Measurements from ENCODE around the gene ENPP5.
A peak's percentile ranks its signal among the peaks of the same experiment; 100 is the strongest.
"Not testable (repeated sequence)": the region's sequence is repeated elsewhere in the genome, so short reads cannot be mapped to it uniquely, and the experiment has no call there.

ENPP5 gene

DNA sequence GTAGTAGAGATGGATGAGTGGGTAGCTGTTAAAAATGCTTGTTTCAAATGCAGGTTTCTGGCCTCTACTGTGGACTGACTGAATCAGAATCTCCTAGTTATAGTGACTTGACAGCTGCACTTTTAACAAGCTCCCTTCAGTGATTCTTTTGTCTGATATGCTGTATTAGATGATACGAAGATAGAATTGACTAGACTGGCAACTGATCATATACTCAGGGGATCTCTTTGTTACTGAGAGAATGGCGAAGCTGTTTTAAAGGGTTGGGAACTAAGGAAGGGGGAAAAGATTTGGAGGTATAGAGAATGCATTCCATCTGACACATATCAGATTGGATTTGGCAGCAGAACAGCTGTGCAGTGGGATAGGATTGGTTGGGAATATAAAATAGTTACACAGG is 33.9 kb downstream of the ENPP5 start:
- H3K4me3 ChIP-seq (ENCODE audit: insufficient read depth, low read depth, low read length, poor library complexity, severe bottlenecking), result no peak overlapping the region
- H3K4me1 ChIP-seq (ENCODE audit: control insufficient read depth, insufficient read depth, low read length, poor library complexity, severe bottlenecking), result no peaks in the 10 kb centered on the region
- no peaks in the 10 kb centered on the region for H3K27me3 ChIP-seq (replicated peaks; ENCODE audit: control insufficient read depth, insufficient read depth, low read length, poor library complexity, severe bottlenecking)
- DNase-seq, result no peak
- no peaks in the 10 kb centered on the region for H3K9me3 ChIP-seq (ENCODE audit: control insufficient read depth, low read length)
- no peaks in the 10 kb centered on the region for H3K36me3 ChIP-seq (ENCODE audit: control insufficient read depth, insufficient read depth, low read length)
- no peak overlapping the region for H3K27ac ChIP-seq (ENCODE audit: insufficient read depth, low read length, poor library complexity, severe bottlenecking)

DNA sequence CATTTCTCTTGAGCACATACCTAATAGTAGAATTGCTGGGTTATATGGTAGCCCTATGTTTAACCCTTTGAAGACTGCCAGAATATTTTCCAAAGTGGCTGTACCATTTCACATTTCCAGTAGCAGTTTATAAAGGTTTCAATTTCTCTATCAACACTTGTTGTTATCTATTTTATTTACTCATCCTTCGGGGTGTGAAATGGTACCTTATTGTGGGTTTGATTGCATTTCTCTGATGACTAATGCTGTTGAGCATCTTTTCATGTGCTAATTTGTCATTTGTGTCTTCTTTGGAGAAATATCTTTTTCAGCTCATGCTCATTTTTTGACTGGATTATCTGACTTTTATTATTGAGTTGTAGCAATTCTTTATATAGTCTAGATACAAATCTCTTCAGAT is 35.6 kb downstream of the ENPP5 start:
- Histone ChIP-seq H3K27me3 (replicated peaks; ENCODE audit: control insufficient read depth, insufficient read depth, low read length, poor library complexity, severe bottlenecking) (no peaks in the 10 kb centered on the region), H3K27ac (ENCODE audit: insufficient read depth, low read length, poor library complexity, severe bottlenecking) (no peak overlapping the region), H3K4me1 (ENCODE audit: control insufficient read depth, insufficient read depth, low read length, poor library complexity, severe bottlenecking) (no peaks in the 10 kb centered on the region), H3K9me3 (ENCODE audit: control insufficient read depth, low read length) (no peaks in the 10 kb centered on the region), H3K4me3 (ENCODE audit: insufficient read depth, low read depth, low read length, poor library complexity, severe bottlenecking) (no peak overlapping the region), H3K36me3 (ENCODE audit: control insufficient read depth, insufficient read depth, low read length) (no peaks in the 10 kb centered on the region)
- no peak for DNase-seq

GRCh38 chr6:46134216-46134615 is 36.6 kb downstream of the ENPP5 start:
- DNase-seq, result no peak
- Histone ChIP-seq H3K4me3 (ENCODE audit: insufficient read depth, low read depth, low read length, poor library complexity, severe bottlenecking) (no peak overlapping the region), H3K27ac (ENCODE audit: insufficient read depth, low read length, poor library complexity, severe bottlenecking) (no peak overlapping the region), H3K27me3 (replicated peaks; ENCODE audit: control insufficient read depth, insufficient read depth, low read length, poor library complexity, severe bottlenecking) (no peaks in the 10 kb centered on the region), H3K36me3 (ENCODE audit: control insufficient read depth, insufficient read depth, low read length) (no peaks in the 10 kb centered on the region), H3K4me1 (ENCODE audit: control insufficient read depth, insufficient read depth, low read length, poor library complexity, severe bottlenecking) (peaks cover 1% of the 10 kb centered on the region), H3K9me3 (ENCODE audit: control insufficient read depth, low read length) (no peaks in the 10 kb centered on the region)

DNA sequence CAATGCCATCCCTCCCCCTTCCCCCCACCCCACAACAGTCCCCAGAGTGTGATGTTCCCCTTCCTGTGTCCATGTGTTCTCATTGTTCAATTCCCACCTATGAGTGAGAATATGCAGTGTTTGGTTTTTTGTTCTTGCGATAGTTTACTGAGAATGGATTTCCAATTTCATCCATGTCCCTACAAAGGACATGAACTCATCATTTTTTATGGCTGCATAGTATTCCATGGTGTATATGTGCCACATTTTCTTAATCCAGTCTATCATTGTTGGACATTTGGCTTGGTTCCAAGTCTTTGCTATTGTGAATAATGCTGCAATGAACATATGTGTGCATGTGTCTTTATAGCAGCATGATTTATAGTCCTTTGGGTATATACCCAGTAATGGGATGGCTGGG is 39.5 kb downstream of the ENPP5 start:
- not testable (repeated sequence) for H3K27me3 ChIP-seq (replicated peaks; ENCODE audit: control insufficient read depth, insufficient read depth, low read length, poor library complexity, severe bottlenecking); H3K36me3 ChIP-seq (ENCODE audit: control insufficient read depth, insufficient read depth, low read length); DNase-seq; H3K4me1 ChIP-seq (ENCODE audit: control insufficient read depth, insufficient read depth, low read length, poor library complexity, severe bottlenecking); H3K27ac ChIP-seq (ENCODE audit: insufficient read depth, low read length, poor library complexity, severe bottlenecking); H3K9me3 ChIP-seq (ENCODE audit: control insufficient read depth, low read length); H3K4me3 ChIP-seq (ENCODE audit: insufficient read depth, low read depth, low read length, poor library complexity, severe bottlenecking)

GRCh38 chr6:46130666-46131065 is 40.1 kb downstream of the ENPP5 start:
- no peak for DNase-seq
- H3K27me3 ChIP-seq (replicated peaks; ENCODE audit: control insufficient read depth, insufficient read depth, low read length, poor library complexity, severe bottlenecking), result no peaks in the 10 kb centered on the region
- no peaks in the 10 kb centered on the region for H3K9me3 ChIP-seq (ENCODE audit: control insufficient read depth, low read length)
- peaks cover 7% of the 10 kb centered on the region for H3K4me1 ChIP-seq (ENCODE audit: control insufficient read depth, insufficient read depth, low read length, poor library complexity, severe bottlenecking)
- H3K27ac ChIP-seq (ENCODE audit: insufficient read depth, low read length, poor library complexity, severe bottlenecking), result no peak overlapping the region
- H3K4me3 ChIP-seq (ENCODE audit: insufficient read depth, low read depth, low read length, poor library complexity, severe bottlenecking), result peak overlapping the region; percentile 79
- H3K36me3 ChIP-seq (ENCODE audit: control insufficient read depth, insufficient read depth, low read length), result no peaks in the 10 kb centered on the region

DNA sequence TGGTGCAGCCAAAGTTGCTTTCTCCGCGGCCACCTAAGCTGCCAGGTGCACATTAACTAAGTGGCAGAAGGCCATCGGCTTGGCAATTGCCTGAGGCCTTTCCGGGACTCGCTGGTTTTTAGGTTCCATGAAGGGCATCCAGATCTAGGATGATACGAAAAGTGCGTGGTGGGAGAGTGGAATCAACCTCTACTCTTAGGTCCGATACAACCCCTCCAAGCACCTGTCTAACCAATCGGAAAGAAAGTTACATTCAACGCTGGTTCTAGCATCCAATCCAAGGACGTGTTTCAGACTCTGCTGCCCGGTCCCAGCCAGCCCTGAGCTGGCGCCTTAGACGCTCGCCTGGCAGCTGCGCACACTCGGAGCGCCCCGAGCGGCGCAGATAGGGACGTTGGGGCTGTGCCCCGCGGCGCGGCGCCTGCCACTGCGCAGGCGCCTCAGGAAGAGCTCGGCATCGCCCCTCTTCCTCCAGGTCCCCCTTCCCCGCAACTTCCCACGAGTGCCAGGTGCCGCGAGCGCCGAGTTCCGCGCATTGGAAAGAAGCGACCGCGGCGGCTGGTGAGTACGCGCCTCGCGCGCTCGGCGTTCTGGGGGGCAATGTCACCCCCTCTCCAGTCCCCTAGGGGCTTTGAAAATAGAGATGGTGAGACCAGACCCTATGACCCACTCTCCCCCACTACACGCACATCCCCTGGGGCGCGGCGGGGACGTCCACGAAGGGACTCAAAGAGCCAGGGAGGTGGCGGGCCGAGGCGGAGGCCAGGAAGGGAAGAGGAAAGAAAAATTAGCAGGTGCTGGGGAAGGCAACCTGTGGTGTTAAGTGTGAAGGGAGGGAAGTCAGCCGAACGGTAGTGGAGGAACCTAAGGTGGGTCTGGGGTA is 40.9 kb downstream of the ENPP5 start, which contains the start of gene ENPP4:
Gene ENPP4 (plus strand): TSS at position 361 of the 883 bp plus-strand sequence. CDS start 9,595 bp downstream, outside the sequence.
- H3K4me1 ChIP-seq (ENCODE audit: control insufficient read depth, insufficient read depth, low read length, poor library complexity, severe bottlenecking), result peaks cover 7% of the 10 kb centered on the region
- H3K27me3 ChIP-seq (replicated peaks; ENCODE audit: control insufficient read depth, insufficient read depth, low read length, poor library complexity, severe bottlenecking), result no peaks in the 10 kb centered on the region
- peak; percentile 82 to 88 (median 85) for DNase-seq
- peak within 1 kb of the TSS; percentile 79 for H3K4me3 ChIP-seq (ENCODE audit: insufficient read depth, low read depth, low read length, poor library complexity, severe bottlenecking)
- H3K9me3 ChIP-seq (ENCODE audit: control insufficient read depth, low read length), result no peaks in the 10 kb centered on the region
- H3K36me3 ChIP-seq (ENCODE audit: control insufficient read depth, insufficient read depth, low read length), result no peaks in the 10 kb centered on the region
- H3K27ac ChIP-seq (ENCODE audit: insufficient read depth, low read length, poor library complexity, severe bottlenecking), result peak within 1 kb of the TSS; percentile 67

DNA sequence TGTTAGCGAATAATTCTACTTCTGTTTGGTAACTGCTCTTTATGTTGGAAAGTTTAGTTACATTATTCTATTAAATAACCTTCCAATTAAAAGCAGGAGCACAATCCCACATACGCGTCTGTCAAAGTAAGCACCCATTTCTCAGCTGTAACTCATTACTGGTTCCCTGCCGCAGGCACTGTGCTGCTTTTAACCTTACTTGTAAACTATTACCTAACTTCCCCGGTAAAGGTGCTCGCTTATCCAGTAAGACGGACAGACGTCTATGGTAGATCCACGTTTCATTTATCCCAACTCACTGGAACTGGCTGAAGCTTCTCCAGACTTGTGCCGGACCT is 41.5 kb downstream of the ENPP5 start:
- Histone ChIP-seq H3K36me3 (ENCODE audit: control insufficient read depth, insufficient read depth, low read length) (no peaks in the 10 kb centered on the region), H3K9me3 (ENCODE audit: control insufficient read depth, low read length) (no peaks in the 10 kb centered on the region), H3K27ac (ENCODE audit: insufficient read depth, low read length, poor library complexity, severe bottlenecking) (peak overlapping the region; percentile 62), H3K27me3 (replicated peaks; ENCODE audit: control insufficient read depth, insufficient read depth, low read length, poor library complexity, severe bottlenecking) (no peaks in the 10 kb centered on the region), H3K4me1 (ENCODE audit: control insufficient read depth, insufficient read depth, low read length, poor library complexity, severe bottlenecking) (peaks cover 7% of the 10 kb centered on the region), H3K4me3 (ENCODE audit: insufficient read depth, low read depth, low read length, poor library complexity, severe bottlenecking) (peak overlapping the region; percentile 79)
- no peak for DNase-seq

- Histone ChIP-seq H3K4me3 (ENCODE audit: insufficient read depth, low read depth, low read length, poor library complexity, severe bottlenecking) (no peak overlapping the region), H3K36me3 (ENCODE audit: control insufficient read depth, insufficient read depth, low read length) (no peaks in the 10 kb centered on the region), H3K27me3 (replicated peaks; ENCODE audit: control insufficient read depth, insufficient read depth, low read length, poor library complexity, severe bottlenecking) (no peaks in the 10 kb centered on the region), H3K9me3 (ENCODE audit: control insufficient read depth, low read length) (no peaks in the 10 kb centered on the region), H3K4me1 (ENCODE audit: control insufficient read depth, insufficient read depth, low read length, poor library complexity, severe bottlenecking) (peaks cover 7% of the 10 kb centered on the region), H3K27ac (ENCODE audit: insufficient read depth, low read length, poor library complexity, severe bottlenecking) (no peak overlapping the region)
- DNase-seq, result no peak
Measured at GRCh38 chr6:46128476-46128875, 42.3 kb downstream of the ENPP5 start.

- not testable (repeated sequence) for H3K4me3 ChIP-seq (ENCODE audit: insufficient read depth, low read depth, low read length, poor library complexity, severe bottlenecking); H3K4me1 ChIP-seq (ENCODE audit: control insufficient read depth, insufficient read depth, low read length, poor library complexity, severe bottlenecking); H3K9me3 ChIP-seq (ENCODE audit: control insufficient read depth, low read length); H3K27me3 ChIP-seq (replicated peaks; ENCODE audit: control insufficient read depth, insufficient read depth, low read length, poor library complexity, severe bottlenecking); DNase-seq; H3K27ac ChIP-seq (ENCODE audit: insufficient read depth, low read length, poor library complexity, severe bottlenecking); H3K36me3 ChIP-seq (ENCODE audit: control insufficient read depth, insufficient read depth, low read length)
Measured at GRCh38 chr6:46119679-46120078, 51.1 kb downstream of the ENPP5 start.

DNA sequence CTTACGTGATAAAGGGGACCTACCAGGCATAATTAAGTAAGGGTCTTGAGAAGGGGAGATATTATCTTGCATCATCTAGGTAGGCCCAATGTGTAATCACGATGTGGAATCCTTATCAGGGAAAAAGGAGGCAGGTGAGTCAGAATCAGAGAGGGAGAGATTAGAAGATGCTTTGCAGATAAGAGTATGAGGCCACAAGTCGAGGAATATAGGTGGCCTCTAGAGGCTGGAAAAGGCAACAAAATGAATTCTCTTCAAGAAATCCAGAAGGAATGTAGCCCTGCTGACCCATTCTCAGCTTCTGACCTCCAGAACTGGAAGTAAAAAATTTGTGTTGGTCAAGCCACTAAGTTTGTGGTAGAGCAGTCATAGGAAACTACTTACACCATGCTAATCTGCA is 51.9 kb downstream of the ENPP5 start:
- H3K9me3 ChIP-seq (ENCODE audit: control insufficient read depth, low read length), result no peaks in the 10 kb centered on the region
- no peak for DNase-seq
- H3K27me3 ChIP-seq (replicated peaks; ENCODE audit: control insufficient read depth, insufficient read depth, low read length, poor library complexity, severe bottlenecking), result no peaks in the 10 kb centered on the region
- no peak overlapping the region for H3K27ac ChIP-seq (ENCODE audit: insufficient read depth, low read length, poor library complexity, severe bottlenecking)
- H3K4me3 ChIP-seq (ENCODE audit: insufficient read depth, low read depth, low read length, poor library complexity, severe bottlenecking), result no peak overlapping the region
- no peaks in the 10 kb centered on the region for H3K4me1 ChIP-seq (ENCODE audit: control insufficient read depth, insufficient read depth, low read length, poor library complexity, severe bottlenecking)
- no peaks in the 10 kb centered on the region for H3K36me3 ChIP-seq (ENCODE audit: control insufficient read depth, insufficient read depth, low read length)
